HEK293T (cell line): ENCODE data around the gene OSBPL2.

Experiments
- ARNT ChIP-seq: fragments of 450-650 bp; IDR thresholded peaks from 2 replicates; pipeline ENCODE4 v1.6.1; 2017; ENCODE audit warnings: mild to moderate bottlenecking
- BHLHE40 ChIP-seq: fragments of 450-650 bp; IDR thresholded peaks from 2 replicates; pipeline ENCODE4 v1.6.1; 2016; ENCODE audit warnings: mild to moderate bottlenecking, moderate library complexity, borderline replicate concordance
- FOXA1 ChIP-seq: fragments of 450-650 bp; IDR thresholded peaks from 2 replicates; pipeline ENCODE4 v1.6.1; 2016; ENCODE audit warnings: mild to moderate bottlenecking
- FOXK2 ChIP-seq: fragments of 450-650 bp; IDR thresholded peaks from 2 replicates; pipeline ENCODE4 v1.6.1; 2016; ENCODE audit warnings: mild to moderate bottlenecking
- FOXM1 ChIP-seq: fragments of 450-650 bp; IDR thresholded peaks from 2 replicates; pipeline ENCODE4 v1.6.1; 2017; ENCODE audit warnings: mild to moderate bottlenecking, borderline replicate concordance
- NFRKB ChIP-seq: fragments of 450-650 bp; IDR thresholded peaks from 2 replicates; pipeline ENCODE4 v1.6.1; 2016; ENCODE audit warnings: mild to moderate bottlenecking, moderate library complexity
- SP1 ChIP-seq: fragments of 450-650 bp; IDR thresholded peaks from 2 replicates; pipeline ENCODE4 v1.6.1; 2017
- SUZ12 ChIP-seq: fragments of 450-650 bp; IDR thresholded peaks from 2 replicates; pipeline ENCODE4 v1.6.1; 2016; ENCODE audit warnings: mild to moderate bottlenecking
- TARDBP ChIP-seq: fragments of 450-650 bp; IDR thresholded peaks from 2 replicates; pipeline ENCODE4 v1.6.1; 2016

DNA sequence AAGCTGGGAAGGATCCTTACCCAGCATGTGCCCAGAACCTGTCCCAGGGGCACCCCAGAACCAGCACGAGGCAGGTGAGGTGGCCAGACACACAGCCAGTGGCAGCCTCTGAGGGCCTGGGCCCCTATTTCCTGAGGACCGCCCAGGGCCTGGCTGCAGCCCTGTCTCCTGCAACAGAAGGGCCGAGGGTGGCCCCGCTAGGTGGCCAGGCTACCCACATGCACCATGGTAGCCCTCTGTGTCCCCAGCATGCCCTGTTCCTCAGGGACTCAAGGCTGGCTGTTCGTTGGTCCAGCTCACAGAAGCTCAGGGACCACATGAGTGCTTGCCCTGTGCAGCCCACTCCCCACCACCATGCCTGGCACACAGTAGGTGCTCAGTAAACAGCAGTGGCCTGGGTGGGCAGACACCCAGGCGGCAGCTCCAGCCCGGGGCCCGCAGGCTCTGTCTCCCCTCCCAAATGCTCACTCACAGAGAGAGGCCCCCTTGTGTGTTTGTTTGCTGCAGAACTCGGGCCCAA is 26.5 kb upstream of the OSBPL2 start:
- TF ChIP-seq SUZ12 = no peak
- TF ChIP-seq FOXA1 = no peak
- no peak for TF ChIP-seq SP1
- TF ChIP-seq FOXM1 = no peak
- TF ChIP-seq ARNT = no peak
- no peak for TF ChIP-seq BHLHE40
- no peak for TF ChIP-seq NFRKB
- TF ChIP-seq FOXK2 = no peak
- no peak for TF ChIP-seq TARDBP
